H9 (cell line): ENCODE results near the gene AP2A2. TPM values are rescaled to one million over a fixed set of nuclear protein-coding genes. Genes with fewer than 3 reads are reported as not detected.

Source experiments
- DNase-seq: peaks from one replicate; pipeline ENCODE4 v3.0.0-alpha.2; 2017
- H2AFZ ChIP-seq: one replicate; pipeline ENCODE4 v1.6.1; 2013; ENCODE audit warnings: mild to moderate bottlenecking, low read length, control low read depth, moderate library complexity
- H2AK5ac ChIP-seq: 2 replicates; pipeline ENCODE4 v1.6.1; 2013; ENCODE audit warnings: low read length, control low read depth, mixed read lengths; ENCODE audit not compliant: insufficient read length
- H2BK120ac ChIP-seq: one replicate; pipeline ENCODE4 v1.6.1; 2013; ENCODE audit warnings: low read depth, mild to moderate bottlenecking, low read length, control low read depth, inconsistent platforms; ENCODE audit not compliant: poor library complexity, severe bottlenecking
- H2BK12ac ChIP-seq: 2 replicates; pipeline ENCODE4 v1.6.1; 2013; ENCODE audit warnings: low read length, control low read depth, mixed read lengths, low read depth; ENCODE audit not compliant: insufficient read length
- H2BK15ac ChIP-seq: 2 replicates; pipeline ENCODE4 v1.6.1; 2013; ENCODE audit warnings: low read depth, low read length, control low read depth
- H2BK20ac ChIP-seq: one replicate; pipeline ENCODE4 v1.6.1; 2013; ENCODE audit warnings: low read depth, mild to moderate bottlenecking, low read length, control low read depth, inconsistent platforms; ENCODE audit not compliant: poor library complexity, severe bottlenecking
- H2BK5ac ChIP-seq: 2 replicates; pipeline ENCODE4 v1.6.1; 2013; ENCODE audit warnings: low read length, control low read depth, mixed read lengths; ENCODE audit not compliant: insufficient read length
- H3K14ac ChIP-seq: 2 replicates; pipeline ENCODE4 v1.6.1; 2013; ENCODE audit warnings: low read length, control low read depth; ENCODE audit not compliant: insufficient read depth
- H3K18ac ChIP-seq: 2 replicates; pipeline ENCODE4 v1.6.1; 2013; ENCODE audit warnings: low read depth, mild to moderate bottlenecking, mixed read lengths, low read length, control low read depth; ENCODE audit not compliant: insufficient read length
- H3K23ac ChIP-seq: 2 replicates; pipeline ENCODE4 v1.6.1; 2013; ENCODE audit warnings: low read length, control low read depth, mixed read lengths, low read depth; ENCODE audit not compliant: insufficient read length
- H3K23me2 ChIP-seq: 2 replicates; pipeline ENCODE4 v1.6.1; 2013; ENCODE audit warnings: low read depth, mild to moderate bottlenecking, mixed read lengths, low read length, control low read depth; ENCODE audit not compliant: insufficient read length, poor library complexity, severe bottlenecking
- H3K27ac ChIP-seq: 2 replicates; pipeline ENCODE4 v1.5.1; 2013; ENCODE audit warnings: low read length, control low read depth, mixed read lengths, low read depth; ENCODE audit not compliant: insufficient read length
- H3K27me3 ChIP-seq: 2 replicates; pipeline ENCODE4 v1.6.1; 2013; ENCODE audit warnings: low read length, control low read depth, inconsistent platforms; ENCODE audit not compliant: insufficient read depth
- H3K4ac ChIP-seq: 2 replicates; pipeline ENCODE4 v1.6.1; 2013; ENCODE audit warnings: low read depth, mild to moderate bottlenecking, control low read depth, inconsistent platforms, low read length, moderate library complexity
- H3K4me1 ChIP-seq: 2 replicates; pipeline ENCODE4 v1.6.1; 2013; ENCODE audit warnings: low read length, control low read depth, inconsistent platforms; ENCODE audit not compliant: insufficient read depth
- H3K4me2 ChIP-seq: 2 replicates; pipeline ENCODE4 v1.6.1; 2013; ENCODE audit warnings: low read length, control low read depth, mixed read lengths; ENCODE audit not compliant: insufficient read length, insufficient read depth
- H3K56ac ChIP-seq: 2 replicates; pipeline ENCODE4 v1.6.1; 2013; ENCODE audit warnings: low read depth, mild to moderate bottlenecking, mixed read lengths, low read length, control low read depth; ENCODE audit not compliant: insufficient read length
- H3K79me1 ChIP-seq: 2 replicates; pipeline ENCODE4 v1.6.1; 2013; ENCODE audit warnings: low read depth, mild to moderate bottlenecking, moderate library complexity, low read length, control low read depth, inconsistent platforms; ENCODE audit not compliant: insufficient read depth, poor library complexity, severe bottlenecking
- H3K79me2 ChIP-seq: 2 replicates; pipeline ENCODE4 v1.6.1; 2013; ENCODE audit warnings: low read length, control low read depth, inconsistent platforms; ENCODE audit not compliant: insufficient read depth
- H3K9ac ChIP-seq: 2 replicates; pipeline ENCODE4 v1.6.1; 2013; ENCODE audit warnings: low read length, control low read depth, mixed read lengths; ENCODE audit not compliant: insufficient read length; ENCODE audit errors: extremely low read depth
- H3K9me3 ChIP-seq: one replicate; pipeline ENCODE4 v1.6.1; 2013; ENCODE audit warnings: low read depth, low read length, inconsistent platforms; ENCODE audit not compliant: control insufficient read depth
- H3T11ph ChIP-seq: one replicate; pipeline ENCODE4 v1.6.1; 2013; ENCODE audit warnings: mild to moderate bottlenecking, low read length, control low read depth, inconsistent platforms
- H4K20me1 ChIP-seq: one replicate; pipeline ENCODE4 v1.6.1; 2013; ENCODE audit not compliant: control insufficient read depth, insufficient read length, insufficient read depth
- H4K5ac ChIP-seq: 2 replicates; pipeline ENCODE4 v1.6.1; 2013; ENCODE audit warnings: low read depth, mild to moderate bottlenecking, mixed read lengths, low read length, control low read depth; ENCODE audit not compliant: insufficient read length
- H4K8ac ChIP-seq: replicated peaks from 2 replicates; pipeline ENCODE4 v1.6.1; 2013; ENCODE audit warnings: low read length, control low read depth, mixed read lengths, low read depth; ENCODE audit not compliant: insufficient read length
- H4K91ac ChIP-seq: 2 replicates; pipeline ENCODE4 v1.6.1; 2013; ENCODE audit warnings: low read depth, mild to moderate bottlenecking, moderate library complexity, mixed read lengths, low read length, control low read depth; ENCODE audit not compliant: insufficient read length
- H3K27ac Mint-ChIP-seq, 3 experiments: 2 replicates in 2 of 3; 3 replicates in 1 of 3; pipeline ENCODE4 v1.8.0; 2020 to 2021; ENCODE audit warnings: mixed read lengths in 3 of 3, mild to moderate bottlenecking in 1 of 3, moderate library complexity in 1 of 3
- H3K27me3 Mint-ChIP-seq: 2 replicates; pipeline ENCODE4 v1.8.0; 2021; ENCODE audit warnings: low read depth, mild to moderate bottlenecking, moderate library complexity, mixed read lengths
- H3K36me3 Mint-ChIP-seq, 3 experiments: 2 replicates in 2 of 3; 3 replicates in 1 of 3; pipeline ENCODE4 v1.8.0; 2020 to 2021; ENCODE audit warnings: low read depth in 3 of 3, mixed read lengths in 3 of 3; ENCODE audit not compliant: insufficient read depth in 1 of 3
- H3K4me1 Mint-ChIP-seq, 2 experiments: 2 replicates each; pipeline ENCODE4 v1.8.0; 2020; ENCODE audit warnings: mixed read lengths in 2 of 2
- H3K4me3 Mint-ChIP-seq, 2 experiments: 2 replicates in 1 of 2; 3 replicates in 1 of 2; pipeline ENCODE4 v1.8.0; 2020 to 2021; ENCODE audit warnings: mild to moderate bottlenecking in 2 of 2, mixed read lengths in 2 of 2, moderate library complexity in 1 of 2
- H3K9me3 Mint-ChIP-seq, 2 experiments: 2 replicates in 1 of 2; 3 replicates in 1 of 2; pipeline ENCODE4 v1.8.0; 2020; ENCODE audit warnings: mild to moderate bottlenecking in 2 of 2, mixed read lengths in 2 of 2, moderate library complexity in 1 of 2
- CTCF ChIP-seq: fragments of 200-600 bp; sonication (generic); conservative IDR thresholded peaks from 3 replicates; pipeline ENCODE4 v1.8.0; 2021; ENCODE audit warnings: antibody characterized with exemption, mild to moderate bottlenecking
- WGBS: extraction: QIAGEN DNeasy Blood & Tissue Kit; methylation state at CpG from one replicate; pipeline ENCODE4 v1.1.7; 2013; ENCODE audit warnings: missing lambda C conversion rate, low lambda C conversion rate, mixed read lengths; ENCODE audit not compliant: insufficient read length; ENCODE audit errors: extremely low coverage; 5-methylcytosine and 5-hydroxymethylcytosine counted together
- total RNA-seq: library from RNA; stranded (reverse); gene quantifications from 2 replicates; pipeline ENCODE4 v1.2.1, GENCODE V29; 2021

Gene AP2A2
- total RNA-seq, 1 experiment from 2014 or later: 53.7 TPM

- Histone ChIP-seq H3K4ac (no peak overlapping the region), H3K9me3 (no peaks in the 10 kb centered on the region), H3K23ac (no peak overlapping the region), H3K27ac (no peak overlapping the region), H3K27me3 (no peaks in the 10 kb centered on the region), H3K79me1 (peaks cover 12% of the 10 kb centered on the region), H3K9ac (no peak overlapping the region), H2AFZ (no peak overlapping the region), H3K23me2 (peaks cover 7% of the 10 kb centered on the region), H2BK20ac (no peak overlapping the region), H4K20me1 (no peaks in the 10 kb centered on the region), H3K56ac (no peak overlapping the region), H3K18ac (no peak overlapping the region), H3K14ac (no peak overlapping the region), H4K8ac (no peak overlapping the region), H3K79me2 (peaks cover 8% of the 10 kb centered on the region; the same call in 1 of the 2 replicates), H2AK5ac (no peak overlapping the region), H3T11ph (no peak overlapping the region), H2BK15ac (no peak overlapping the region; the same call in 1 of the 2 replicates), H4K5ac (no peak overlapping the region), H4K91ac (peak overlapping the region; percentile 44), H3K4me2 (no peak overlapping the region), H2BK12ac (no peak overlapping the region), H3K4me1 (no peaks in the 10 kb centered on the region), H2BK5ac (no peak overlapping the region), H2BK120ac (no peak overlapping the region)
- no CpG with 5 or more reads among the region's 18 CpGs for WGBS
- Mint-ChIP-seq H3K36me3 (peaks cover 3 to 14% (median 12%) of the 10 kb centered on the region in 3 experiments; a peak in 5 of 7 replicates), H3K4me1 (peaks cover 14 to 18% of the 10 kb centered on the region in 2 experiments), H3K4me3 (peak overlapping the region in 1 of 2 experiments; percentile 17; a peak in 1 of 5 replicates), H3K27me3 (no peaks in the 10 kb centered on the region), H3K9me3 (no peaks in the 10 kb centered on the region), H3K27ac (no peak overlapping the region)
- DNase-seq: no peak
- no peak for TF ChIP-seq CTCF
These were observed 1.1 kb upstream of the AP2A2 start for GRCh38 chr11:924406-925157.
